ENCODE data around the gene SH3GL2. TPM values are rescaled to one million over a fixed set of nuclear protein-coding genes. Genes with fewer than 3 reads are reported as not detected.

Gene SH3GL2
- not detected for total RNA-seq
- total RNA-seq = 0 to 0.12 reads per million in 2 donors

DNA sequence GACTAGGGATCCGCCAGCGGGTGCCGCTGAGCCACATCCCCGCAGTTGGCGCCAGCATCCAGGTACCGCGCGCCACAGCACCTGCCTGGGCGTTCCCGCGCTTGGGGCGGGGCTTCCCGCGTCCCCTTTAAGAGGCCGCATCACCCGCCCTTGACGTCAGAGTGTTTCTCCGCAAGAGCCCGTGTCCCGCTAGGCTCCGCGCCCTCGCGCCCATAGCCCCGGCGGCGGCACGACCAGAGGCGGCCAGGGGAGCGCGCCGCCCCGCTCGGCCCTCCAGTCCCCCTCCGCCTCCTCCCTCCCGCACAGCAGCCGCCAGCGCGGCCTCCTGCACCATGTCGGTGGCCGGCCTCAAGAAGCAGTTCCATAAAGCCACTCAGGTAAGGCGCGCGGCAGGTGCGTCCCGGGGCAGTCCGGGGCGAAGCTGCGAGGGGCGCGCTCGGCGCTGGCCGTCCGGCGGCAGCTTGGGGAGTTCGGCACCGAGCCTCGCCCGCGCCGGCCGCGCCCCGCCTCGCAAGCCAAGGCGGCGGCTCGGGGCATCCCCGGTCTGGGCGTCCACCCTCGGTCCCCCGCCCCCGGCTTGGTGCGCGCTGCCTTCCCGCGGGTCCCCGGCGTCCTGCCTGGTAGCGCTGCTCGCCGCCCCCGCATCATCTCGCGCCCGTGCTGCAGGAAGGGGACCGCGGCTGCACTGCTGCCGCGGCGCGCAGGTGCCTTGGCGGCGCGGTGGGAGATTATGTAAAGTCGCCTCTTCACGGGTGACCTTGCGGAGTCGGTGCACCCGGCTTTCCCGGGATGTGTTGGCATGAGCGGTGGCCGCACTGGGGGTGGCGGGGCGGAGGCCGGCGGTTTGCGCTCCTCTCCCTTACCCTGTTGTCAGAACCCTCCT, at the start of gene SH3GL2:
TSS of gene SH3GL2 (plus strand) at position 156 of the 883 bp plus-strand sequence.
- H3K4me1 Mint-ChIP-seq = peaks cover 6% of the 10 kb centered on the region
- peaks cover 21% of the 10 kb centered on the region for H3K27me3 Mint-ChIP-seq
- peaks cover 3% of the 10 kb centered on the region for H3K9me3 ChIP-seq (ENCODE audit: control insufficient read depth, low read length, poor library complexity, severe bottlenecking)
- H3K36me3 Mint-ChIP-seq (ENCODE audit: low read depth) = peaks cover 4% of the 10 kb centered on the region
- H3K27ac Mint-ChIP-seq = no peak within 1 kb of the TSS
- DNase-seq (no peak), ATAC-seq (no peak)
- H3K4me3 Mint-ChIP-seq = peak within 1 kb of the TSS; percentile 64

- no peak overlapping the region for H3K4me3 Mint-ChIP-seq
- ATAC-seq = no peak
- no peaks in the 10 kb centered on the region for H3K9me3 ChIP-seq (ENCODE audit: control insufficient read depth, low read length, poor library complexity, severe bottlenecking)
- H3K27me3 Mint-ChIP-seq = peaks cover 5% of the 10 kb centered on the region
- no peaks in the 10 kb centered on the region for H3K4me1 Mint-ChIP-seq
- no peaks in the 10 kb centered on the region for H3K36me3 Mint-ChIP-seq (ENCODE audit: low read depth)
- no peak overlapping the region for H3K27ac Mint-ChIP-seq
- no peak for DNase-seq
Measured at GRCh38 chr9:17531642-17532254, 47.1 kb upstream of the SH3GL2 start.

DNA sequence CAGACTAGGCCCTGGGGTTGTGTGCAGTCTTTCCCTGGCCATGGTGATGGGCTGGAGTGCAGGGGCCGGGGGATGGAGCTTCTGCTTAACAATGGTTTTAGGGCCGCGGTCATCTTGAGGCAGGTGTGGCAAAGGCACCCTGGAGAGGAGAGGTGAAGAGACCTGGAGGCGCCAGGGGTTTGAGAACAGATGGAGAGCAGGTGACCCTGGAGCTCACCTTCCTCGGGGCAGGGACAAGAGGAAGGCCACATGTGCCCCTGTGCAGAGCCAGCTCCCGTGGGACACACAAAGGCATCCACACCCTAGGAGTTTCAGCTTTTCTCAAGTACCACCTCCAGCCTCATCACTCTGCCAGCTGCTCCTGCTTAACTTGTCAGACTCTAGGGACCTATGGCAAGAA, 46.4 kb upstream of the SH3GL2 start:
- no peaks in the 10 kb centered on the region for H3K36me3 Mint-ChIP-seq (ENCODE audit: low read depth)
- H3K4me3 Mint-ChIP-seq = no peak overlapping the region

GRCh38 chr9:17535176-17535575, 43.7 kb upstream of the SH3GL2 start:
- H3K27ac Mint-ChIP-seq = no peak overlapping the region
- no peak for ATAC-seq
- H3K27me3 Mint-ChIP-seq = no peaks in the 10 kb centered on the region
- H3K9me3 ChIP-seq (ENCODE audit: control insufficient read depth, low read length, poor library complexity, severe bottlenecking) = no peaks in the 10 kb centered on the region
- H3K4me1 Mint-ChIP-seq = no peaks in the 10 kb centered on the region
- no peaks in the 10 kb centered on the region for H3K36me3 Mint-ChIP-seq (ENCODE audit: low read depth)
- DNase-seq = no peak
- H3K4me3 Mint-ChIP-seq = no peak overlapping the region

More for the DNA sequence above, 46.4 kb upstream of the SH3GL2 start:
- DNase-seq = no peak
- H3K4me1 Mint-ChIP-seq = no peaks in the 10 kb centered on the region
- ATAC-seq = no peak
- no peak overlapping the region for H3K27ac Mint-ChIP-seq
- peaks cover under 1% of the 10 kb centered on the region for H3K27me3 Mint-ChIP-seq
- H3K9me3 ChIP-seq (ENCODE audit: control insufficient read depth, low read length, poor library complexity, severe bottlenecking) = no peaks in the 10 kb centered on the region

DNA sequence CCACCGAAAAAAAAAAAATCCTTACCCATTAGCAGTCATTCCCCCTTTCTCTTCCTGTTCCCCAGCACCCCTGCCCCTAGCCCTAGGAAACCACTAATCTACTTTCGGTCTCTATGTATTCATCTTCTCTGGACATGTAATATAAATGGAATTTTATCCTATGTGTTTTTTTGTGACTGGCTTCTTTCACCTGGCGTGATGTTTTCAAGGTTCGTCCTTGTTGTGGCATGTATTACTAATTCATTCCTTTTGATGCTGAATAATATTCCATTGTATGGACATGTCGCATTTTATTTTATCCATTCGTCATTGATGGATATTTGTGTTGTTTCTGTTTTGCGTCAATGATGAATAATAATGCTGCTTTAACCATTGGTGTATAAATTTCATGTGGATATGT, 42.8 kb upstream of the SH3GL2 start:
- H3K9me3 ChIP-seq (ENCODE audit: control insufficient read depth, low read length, poor library complexity, severe bottlenecking) = no peaks in the 10 kb centered on the region
- H3K27me3 Mint-ChIP-seq = no peaks in the 10 kb centered on the region
- no peaks in the 10 kb centered on the region for H3K36me3 Mint-ChIP-seq (ENCODE audit: low read depth)
- no peak overlapping the region for H3K4me3 Mint-ChIP-seq
- no peak overlapping the region for H3K27ac Mint-ChIP-seq
- H3K4me1 Mint-ChIP-seq = no peaks in the 10 kb centered on the region
- DNase-seq (no peak), ATAC-seq (no peak)

DNA sequence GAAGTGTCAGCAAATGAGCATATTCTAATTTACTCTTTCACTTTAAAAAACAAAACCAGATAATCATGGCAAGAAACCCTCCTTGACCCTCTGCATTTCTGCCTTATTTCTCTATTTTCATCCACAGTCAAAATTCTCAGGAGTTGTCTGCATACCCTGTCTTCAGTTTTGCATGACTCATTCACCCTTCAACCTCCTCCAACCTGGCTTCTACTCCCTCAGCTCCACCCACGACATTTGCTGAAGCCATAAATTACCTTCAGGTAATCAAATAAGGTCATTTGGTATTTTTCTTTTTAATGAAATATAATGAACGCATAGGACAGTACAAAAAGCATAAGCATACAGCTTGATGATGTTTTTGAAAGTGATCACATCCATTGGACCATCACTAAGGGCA, 27.8 kb upstream of the SH3GL2 start:
- DNase-seq = no peak
- H3K27me3 Mint-ChIP-seq = no peaks in the 10 kb centered on the region
- H3K4me3 Mint-ChIP-seq = no peak overlapping the region
- H3K9me3 ChIP-seq (ENCODE audit: control insufficient read depth, low read length, poor library complexity, severe bottlenecking) = no peaks in the 10 kb centered on the region
- no peaks in the 10 kb centered on the region for H3K36me3 Mint-ChIP-seq (ENCODE audit: low read depth)
- H3K27ac Mint-ChIP-seq = no peak overlapping the region
- H3K4me1 Mint-ChIP-seq = no peaks in the 10 kb centered on the region
- no peak for ATAC-seq

DNA sequence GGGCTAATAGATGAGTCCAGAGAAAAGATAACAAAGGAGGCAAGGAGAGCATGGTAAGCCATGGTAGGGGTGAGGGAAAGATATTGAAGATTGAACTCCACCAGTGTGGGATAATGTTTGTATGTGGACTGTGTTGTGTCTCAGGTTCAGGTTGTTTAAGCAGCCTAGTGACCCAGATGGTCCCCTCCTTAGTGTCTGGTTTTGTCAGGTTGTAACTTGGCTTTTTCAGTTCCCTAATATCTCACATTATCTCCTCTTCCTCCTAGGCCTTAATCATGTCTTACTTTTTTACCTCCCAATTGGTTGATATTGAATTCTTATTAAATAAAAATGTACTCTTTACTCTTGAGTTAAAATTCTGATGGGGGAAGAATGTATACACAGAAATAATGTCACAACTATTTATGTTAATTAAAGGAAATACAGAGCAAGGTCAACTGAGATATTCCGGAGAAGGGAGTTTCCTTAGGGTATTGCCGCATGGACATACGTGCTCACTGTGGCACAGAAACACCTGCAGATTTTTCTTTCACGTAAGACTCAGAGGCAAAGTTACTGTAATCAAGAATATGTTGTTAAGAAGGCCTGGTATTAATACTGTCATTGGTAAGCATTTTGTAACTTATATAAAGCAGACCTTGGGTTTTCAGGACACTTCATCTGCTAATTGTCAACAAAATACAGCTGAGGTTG, 23.4 kb upstream of the SH3GL2 start:
- no peak overlapping the region for H3K4me3 Mint-ChIP-seq
- H3K27ac Mint-ChIP-seq = no peak overlapping the region
- no peaks in the 10 kb centered on the region for H3K9me3 ChIP-seq (ENCODE audit: control insufficient read depth, low read length, poor library complexity, severe bottlenecking)
- ATAC-seq (no peak), DNase-seq (no peak)
- H3K4me1 Mint-ChIP-seq = no peaks in the 10 kb centered on the region
- H3K27me3 Mint-ChIP-seq = no peaks in the 10 kb centered on the region
- no peaks in the 10 kb centered on the region for H3K36me3 Mint-ChIP-seq (ENCODE audit: low read depth)

DNA sequence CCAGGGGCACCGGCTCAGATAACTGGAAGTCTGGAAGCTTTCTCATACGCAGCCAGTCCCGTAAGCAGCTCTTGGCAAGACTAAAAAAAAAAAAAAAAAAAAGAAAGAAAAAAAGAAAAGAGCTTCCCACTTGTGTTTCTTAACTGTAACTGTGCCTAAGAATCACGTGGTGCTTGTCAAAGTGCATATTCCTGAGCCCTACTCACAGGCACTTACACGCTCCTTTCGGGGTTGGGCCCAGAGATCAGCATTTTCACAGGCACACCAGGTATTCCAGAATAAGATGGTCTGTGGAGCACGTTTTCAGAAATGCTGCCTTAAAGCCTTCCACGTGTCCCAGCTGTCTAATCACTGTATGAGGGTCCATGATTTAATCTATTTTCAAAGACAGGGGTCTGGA, 22.6 kb upstream of the SH3GL2 start:
- H3K27me3 Mint-ChIP-seq = no peaks in the 10 kb centered on the region
- DNase-seq = no peak
- no peaks in the 10 kb centered on the region for H3K36me3 Mint-ChIP-seq (ENCODE audit: low read depth)
- no peak for ATAC-seq
- no peak overlapping the region for H3K4me3 Mint-ChIP-seq
- H3K27ac Mint-ChIP-seq = no peak overlapping the region
- H3K9me3 ChIP-seq (ENCODE audit: control insufficient read depth, low read length, poor library complexity, severe bottlenecking) = no peaks in the 10 kb centered on the region
- H3K4me1 Mint-ChIP-seq = no peaks in the 10 kb centered on the region

- Mint-ChIP-seq H3K36me3 (ENCODE audit: low read depth) (no peaks in the 10 kb centered on the region), H3K27ac (no peak overlapping the region)
- ATAC-seq = no peak
Measured at GRCh38 chr9:17556935-17557334, 21.9 kb upstream of the SH3GL2 start.

GRCh38 chr9:17571825-17572224, 7.0 kb upstream of the SH3GL2 start:
- no peaks in the 10 kb centered on the region for H3K9me3 ChIP-seq (ENCODE audit: control insufficient read depth, low read length, poor library complexity, severe bottlenecking)

More at GRCh38 chr9:17556935-17557334, 21.9 kb upstream of the SH3GL2 start:
- Mint-ChIP-seq H3K4me3 (no peak overlapping the region), H3K27me3 (no peaks in the 10 kb centered on the region), H3K4me1 (no peaks in the 10 kb centered on the region)
- H3K9me3 ChIP-seq (ENCODE audit: control insufficient read depth, low read length, poor library complexity, severe bottlenecking) = no peaks in the 10 kb centered on the region
- no peak for DNase-seq

DNA sequence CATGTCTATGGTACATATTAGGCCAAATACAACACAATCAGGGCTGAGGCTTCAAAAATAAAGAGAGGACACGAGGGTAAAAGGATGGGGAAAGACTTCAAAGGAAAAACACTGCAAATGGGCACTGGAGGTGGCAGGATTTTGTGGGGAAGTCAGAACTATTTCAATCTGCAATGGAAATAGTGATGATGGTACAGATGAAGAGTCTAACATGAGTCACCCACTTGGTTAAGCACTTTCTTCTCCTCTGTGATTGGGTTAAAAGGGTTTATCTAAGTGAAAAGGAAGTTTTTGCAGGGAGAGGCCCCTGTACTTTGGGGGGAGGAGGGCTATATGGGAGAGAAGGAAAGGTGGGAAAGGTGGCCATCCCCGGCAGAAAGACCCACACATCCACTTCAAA, 4.5 kb upstream of the SH3GL2 start:
- H3K4me1 Mint-ChIP-seq = peaks cover 2% of the 10 kb centered on the region
- H3K27ac Mint-ChIP-seq = no peak overlapping the region
- H3K9me3 ChIP-seq (ENCODE audit: control insufficient read depth, low read length, poor library complexity, severe bottlenecking) = peaks cover 3% of the 10 kb centered on the region
- peaks cover 12% of the 10 kb centered on the region for H3K27me3 Mint-ChIP-seq
- peaks cover 4% of the 10 kb centered on the region for H3K36me3 Mint-ChIP-seq (ENCODE audit: low read depth)
- H3K4me3 Mint-ChIP-seq = no peak overlapping the region
- no peak for DNase-seq
- no peak for ATAC-seq

More at GRCh38 chr9:17571825-17572224, 7.0 kb upstream of the SH3GL2 start:
- no peaks in the 10 kb centered on the region for H3K4me1 Mint-ChIP-seq
- H3K27ac Mint-ChIP-seq = no peak overlapping the region
- DNase-seq (no peak), ATAC-seq (no peak)
- H3K4me3 Mint-ChIP-seq = no peak overlapping the region
- H3K36me3 Mint-ChIP-seq (ENCODE audit: low read depth) = no peaks in the 10 kb centered on the region
- H3K27me3 Mint-ChIP-seq = no peaks in the 10 kb centered on the region

DNA sequence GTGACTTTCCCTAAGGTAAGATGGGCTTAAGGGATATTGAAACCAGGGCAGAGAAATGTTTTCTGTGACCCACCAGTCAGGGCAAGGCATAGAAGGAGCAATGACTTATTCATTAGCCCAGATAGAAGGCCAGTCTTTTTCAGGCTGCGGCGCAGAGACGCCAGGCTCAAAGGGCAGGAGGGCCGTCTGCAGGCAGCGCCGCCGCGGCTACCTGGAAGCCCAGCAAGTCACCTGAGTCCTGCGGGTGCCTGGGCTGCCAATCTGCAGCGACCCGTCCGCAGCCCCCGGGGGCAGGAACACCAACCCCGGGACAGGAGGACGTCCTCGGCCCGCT, 322 bp upstream of the SH3GL2 start:
- H3K27me3 Mint-ChIP-seq = peaks cover 21% of the 10 kb centered on the region

GRCh38 chr9:17580119-17580518, 1.3 kb downstream of the SH3GL2 start:
- Mint-ChIP-seq H3K27ac (no peak overlapping the region), H3K27me3 (peaks cover 21% of the 10 kb centered on the region), H3K4me1 (peaks cover 6% of the 10 kb centered on the region), H3K36me3 (ENCODE audit: low read depth) (peaks cover 4% of the 10 kb centered on the region), H3K4me3 (no peak overlapping the region)
- H3K9me3 ChIP-seq (ENCODE audit: control insufficient read depth, low read length, poor library complexity, severe bottlenecking) = peaks cover 3% of the 10 kb centered on the region
- ATAC-seq (no peak), DNase-seq (no peak)

More for the DNA sequence above, 322 bp upstream of the SH3GL2 start:
- Mint-ChIP-seq H3K4me3 (peak overlapping the region; percentile 49), H3K27ac (no peak overlapping the region), H3K36me3 (ENCODE audit: low read depth) (peaks cover 4% of the 10 kb centered on the region), H3K4me1 (peaks cover 6% of the 10 kb centered on the region)
- no peak for DNase-seq
- no peak for ATAC-seq
- H3K9me3 ChIP-seq (ENCODE audit: control insufficient read depth, low read length, poor library complexity, severe bottlenecking) = peaks cover 3% of the 10 kb centered on the region
